HG02840 (cell line): Measurements from ENCODE around the gene TRIM63.

Experiments
- ATAC-seq: cut with Tn5 transposase; IDR thresholded peaks from one replicate; pipeline ENCODE4 v1.9.1; 2021; ENCODE audit warnings: mild to moderate bottlenecking, moderate library complexity, moderate number of reproducible peaks; ENCODE audit not compliant: unreplicated experiment, low FRiP score

The TRIM63 gene

DNA sequence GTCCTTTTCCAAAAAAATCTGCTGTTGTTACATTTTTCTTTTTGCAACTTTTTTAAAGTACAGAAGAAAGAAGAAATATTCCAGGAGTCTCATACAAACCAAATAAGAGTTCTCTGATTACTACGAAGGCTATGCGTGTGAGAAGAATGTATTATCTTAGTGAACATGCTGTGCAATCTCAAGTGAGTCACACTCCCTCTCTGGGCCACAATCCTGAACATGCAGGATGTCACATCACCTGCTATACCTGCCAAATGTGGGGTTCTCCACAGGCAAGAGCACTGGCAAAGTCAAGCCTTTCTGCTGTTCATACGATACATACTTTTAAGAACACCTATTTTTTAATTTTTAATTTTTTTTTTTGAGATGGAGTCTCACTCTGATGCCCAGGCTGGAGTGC lies 21.7 kb upstream of the TRIM63 start:
- no peak for ATAC-seq

GRCh38 chr1:26084844-26085243 lies 17.4 kb upstream of the TRIM63 start:
- ATAC-seq = no peak

GRCh38 chr1:26084091-26084561 lies 16.7 kb upstream of the TRIM63 start:
- no peak for ATAC-seq

- no peak for ATAC-seq
Observed at GRCh38 chr1:26083208-26083607, 15.8 kb upstream of the TRIM63 start.

GRCh38 chr1:26082020-26082350 lies 14.6 kb upstream of the TRIM63 start:
- no peak for ATAC-seq

DNA sequence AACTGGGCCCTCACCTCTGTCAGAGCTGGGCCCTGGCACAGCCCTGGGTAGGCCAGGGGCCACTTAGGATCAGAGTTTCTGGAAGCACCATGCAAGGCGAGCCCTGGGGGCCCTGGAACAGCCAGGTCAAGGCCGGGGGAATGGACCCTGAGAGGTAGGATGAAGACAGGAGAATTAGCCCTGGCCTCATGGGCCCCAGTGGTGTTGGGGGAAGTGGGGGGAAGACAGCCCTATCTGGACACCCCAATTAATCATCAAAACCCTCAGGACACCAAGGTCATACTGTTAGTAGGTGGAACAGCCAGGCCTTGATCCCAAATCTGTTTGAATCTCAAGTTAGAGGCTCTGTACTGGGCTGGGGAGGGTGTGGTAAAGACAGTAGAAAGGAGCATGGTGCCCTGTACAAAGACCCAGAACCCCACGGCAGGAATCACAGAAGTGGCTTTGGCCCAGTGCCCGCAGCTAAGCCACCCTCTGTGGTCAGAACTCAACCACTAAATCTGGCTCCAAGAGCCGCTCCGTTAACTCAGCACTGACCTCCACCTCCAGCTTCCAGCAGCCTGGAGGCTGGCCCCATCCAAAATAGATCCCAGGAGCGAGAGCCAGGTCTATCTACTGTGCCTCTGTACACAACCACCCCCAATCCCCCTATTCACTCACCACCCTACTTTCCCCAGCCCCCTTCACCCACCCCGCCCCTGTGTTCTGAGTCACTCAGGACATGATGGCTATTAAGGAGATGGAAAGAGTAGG lies 14.0 kb upstream of the TRIM63 start:
- ATAC-seq = no peak

DNA sequence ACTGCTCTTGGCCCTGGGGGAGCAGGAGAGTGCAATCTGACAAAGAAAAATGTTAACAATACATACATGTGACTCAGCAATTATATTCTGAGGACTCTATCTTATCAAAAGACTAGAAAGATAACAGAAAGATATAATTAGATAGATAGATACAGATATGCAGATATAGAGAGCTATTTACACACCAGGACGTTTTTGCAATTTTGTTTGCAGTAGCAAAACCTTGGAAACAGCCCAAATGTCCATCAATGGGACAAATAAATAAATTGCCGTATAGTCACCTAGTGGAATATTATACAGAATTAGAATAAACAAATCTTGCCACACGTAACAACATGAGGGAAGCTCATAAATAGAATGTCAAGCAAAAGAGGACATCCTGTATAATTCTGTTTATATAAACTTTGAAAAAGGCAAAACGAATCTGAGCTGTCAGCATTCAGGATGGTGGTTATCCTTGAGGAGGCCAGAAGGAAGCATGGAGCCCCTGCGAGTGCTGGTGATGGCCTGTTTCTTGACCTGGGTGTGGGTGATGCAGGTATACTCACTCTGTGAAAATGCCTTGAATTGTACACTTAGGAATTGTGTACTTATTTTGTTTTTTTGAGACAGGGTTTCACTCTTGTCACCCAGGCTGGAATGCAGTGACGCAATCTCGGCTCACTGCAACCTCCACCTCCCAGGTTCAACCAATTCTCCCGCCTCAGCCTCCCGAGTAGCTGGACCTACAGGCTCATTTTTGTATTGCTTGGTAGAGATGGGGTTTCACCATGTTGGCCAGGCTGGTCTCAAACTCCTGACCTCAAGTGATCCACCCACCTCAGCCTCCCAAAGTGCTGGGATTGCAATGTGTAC lies 12.8 kb upstream of the TRIM63 start:
- no peak for ATAC-seq

DNA sequence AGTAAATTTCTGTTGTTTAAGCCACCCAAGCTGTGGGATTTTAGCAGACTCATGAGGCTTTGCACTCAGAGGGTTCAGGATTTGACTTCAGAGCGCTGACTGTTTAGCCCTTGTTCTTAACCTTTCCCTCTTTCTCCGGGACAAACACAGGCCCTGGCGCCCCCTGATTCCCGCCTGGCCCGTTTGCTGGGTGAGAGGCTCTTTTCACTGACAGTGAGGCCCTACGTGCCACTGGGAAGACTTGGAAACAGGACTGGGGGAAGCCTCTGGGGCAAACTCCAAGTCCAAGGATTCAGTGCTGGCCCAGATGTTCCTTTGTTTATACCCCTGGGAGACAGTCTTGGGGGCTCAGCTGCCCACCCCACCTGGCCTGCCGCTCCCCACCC lies 11.7 kb upstream of the TRIM63 start:
- no peak for ATAC-seq

DNA sequence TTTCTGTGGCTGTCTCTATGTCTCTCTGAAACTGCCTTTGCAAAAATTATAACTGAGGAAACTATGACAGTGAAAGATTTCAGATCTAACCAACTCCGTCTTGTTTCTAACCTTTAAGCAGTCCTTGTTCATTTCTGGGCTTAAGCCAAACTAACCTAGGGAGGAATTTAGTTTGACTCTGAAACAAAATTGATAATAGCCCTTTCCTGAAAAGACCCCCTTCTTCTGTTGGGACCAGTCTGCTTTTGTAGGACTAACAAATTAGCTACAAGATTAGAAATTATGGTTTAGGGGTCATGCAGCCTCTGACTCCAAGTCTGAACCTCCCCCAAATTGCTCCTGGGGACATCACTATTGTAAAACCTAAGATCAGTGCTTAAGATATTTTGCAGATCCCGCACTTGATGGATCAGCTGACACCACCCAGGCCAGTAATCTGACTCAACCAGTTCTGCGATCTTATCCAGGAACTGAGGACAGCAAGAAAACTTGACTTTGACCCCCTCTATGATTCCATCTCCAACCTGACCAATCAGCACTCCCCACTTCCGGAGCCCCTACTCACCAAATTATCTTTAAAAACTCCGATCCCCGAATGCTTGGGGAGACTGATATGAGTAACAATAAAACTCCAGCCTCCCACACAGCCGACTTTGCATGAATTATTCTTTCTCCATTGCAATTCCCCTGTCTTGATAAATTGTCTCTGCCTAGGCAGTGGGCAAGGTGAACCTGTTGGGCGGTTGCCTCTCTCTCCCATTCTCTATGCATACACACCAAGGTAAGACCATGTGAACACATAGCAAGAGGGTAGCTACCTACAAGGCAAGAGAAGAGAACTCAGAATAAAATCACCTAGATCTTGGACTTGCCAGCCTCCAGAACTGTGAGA lies 11.1 kb upstream of the TRIM63 start:
- no peak for ATAC-seq

GRCh38 chr1:26077524-26077923 lies 10.1 kb upstream of the TRIM63 start:
- no peak for ATAC-seq

DNA sequence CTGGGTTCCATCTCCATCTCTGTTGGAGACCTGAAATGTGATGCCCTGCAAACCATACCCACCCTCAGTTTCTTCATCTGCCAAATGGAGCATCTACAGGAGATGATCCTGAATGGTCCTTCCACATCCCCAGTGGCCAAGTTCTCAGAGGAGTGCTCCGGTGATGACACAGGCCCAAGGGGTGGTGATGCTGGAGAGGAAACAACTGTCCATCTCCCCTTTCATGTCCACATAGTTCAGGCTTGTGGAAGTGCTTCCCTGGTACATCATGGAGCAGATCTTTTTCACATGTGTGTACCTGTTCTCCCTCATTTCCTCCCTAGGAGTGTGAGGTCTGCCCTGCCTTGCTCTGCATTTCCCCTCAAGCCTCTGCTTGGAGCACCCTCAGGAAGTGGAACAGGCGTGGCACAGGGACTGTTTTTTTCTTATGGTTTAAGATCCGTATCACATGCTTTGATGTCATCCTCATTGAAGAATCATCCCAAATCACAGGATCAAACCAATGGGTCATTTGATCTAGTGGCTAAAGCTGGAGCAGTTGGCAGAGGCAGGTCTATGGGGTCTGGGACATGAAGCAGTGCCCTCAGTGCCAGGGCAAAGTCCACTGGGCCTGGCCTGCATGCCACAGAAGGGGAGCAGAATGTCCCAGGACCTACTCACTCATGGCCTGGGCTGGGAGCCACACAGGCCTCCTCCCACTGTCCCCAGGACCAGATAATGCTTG lies 8.2 kb upstream of the TRIM63 start:
- no peak for ATAC-seq

DNA sequence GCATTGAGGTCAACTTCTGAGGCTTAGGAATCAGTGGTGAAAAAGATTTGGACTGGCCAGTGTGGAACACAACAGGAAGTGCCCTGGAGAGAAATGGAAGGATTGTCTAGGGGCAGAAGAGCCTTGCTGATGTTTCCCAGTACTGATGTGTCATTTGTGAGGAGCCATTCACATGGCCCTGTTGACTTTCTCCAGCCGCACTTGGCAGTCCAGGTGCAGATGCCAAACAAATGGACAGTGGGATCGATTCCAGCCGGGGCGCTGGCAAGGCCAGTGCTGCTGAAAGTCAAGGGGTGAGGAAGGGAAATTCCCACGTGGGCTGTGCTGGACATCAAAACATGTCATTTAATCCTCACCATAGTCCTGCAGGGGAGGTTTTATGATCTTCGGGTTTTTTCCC lies 4.9 kb upstream of the TRIM63 start:
- ATAC-seq = no peak

DNA sequence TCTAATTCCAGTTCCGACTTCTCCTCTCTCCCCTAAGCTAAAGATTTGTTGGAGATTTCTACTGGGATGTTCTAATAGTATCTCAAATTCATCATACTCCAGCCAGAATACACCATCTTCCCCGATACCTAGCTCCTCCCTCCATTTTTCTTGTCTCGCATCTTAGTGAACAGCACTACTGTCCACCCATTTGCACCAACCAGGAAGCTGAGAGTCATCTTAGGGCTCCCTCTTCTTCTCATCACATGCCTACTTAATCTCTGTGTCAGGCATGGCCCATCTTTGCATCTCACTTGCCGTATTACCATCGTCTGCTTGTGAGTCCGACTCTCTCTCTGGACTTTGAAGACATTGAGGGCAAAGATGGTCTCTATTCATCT lies 3.5 kb upstream of the TRIM63 start:
- ATAC-seq = no peak

- ATAC-seq = no peak
Observed at GRCh38 chr1:26070296-26070962, 3.0 kb upstream of the TRIM63 start.

GRCh38 chr1:26069941-26070295 lies 2.5 kb upstream of the TRIM63 start:
- no peak for ATAC-seq

DNA sequence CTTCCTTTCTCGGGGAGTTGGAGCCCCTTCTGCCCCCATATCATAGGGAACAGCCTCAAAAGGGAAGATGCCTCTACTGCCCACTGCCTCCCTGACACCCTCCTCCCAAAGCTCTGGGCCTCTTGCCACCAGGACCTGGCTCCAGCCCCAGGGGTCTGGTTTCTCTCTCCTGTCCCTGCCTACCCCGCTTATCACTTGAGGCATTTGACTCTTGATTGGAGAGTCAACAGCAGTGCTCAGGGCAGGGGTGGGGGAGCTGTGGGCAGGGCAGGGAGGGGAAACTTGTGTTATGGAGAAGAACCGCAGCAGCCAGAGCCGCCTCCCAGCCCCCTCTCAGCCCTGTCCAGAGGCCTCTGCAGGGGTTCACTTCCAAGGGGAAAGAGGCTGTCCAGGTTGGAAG lies 573 bp downstream of the TRIM63 start:
- no peak for ATAC-seq

DNA sequence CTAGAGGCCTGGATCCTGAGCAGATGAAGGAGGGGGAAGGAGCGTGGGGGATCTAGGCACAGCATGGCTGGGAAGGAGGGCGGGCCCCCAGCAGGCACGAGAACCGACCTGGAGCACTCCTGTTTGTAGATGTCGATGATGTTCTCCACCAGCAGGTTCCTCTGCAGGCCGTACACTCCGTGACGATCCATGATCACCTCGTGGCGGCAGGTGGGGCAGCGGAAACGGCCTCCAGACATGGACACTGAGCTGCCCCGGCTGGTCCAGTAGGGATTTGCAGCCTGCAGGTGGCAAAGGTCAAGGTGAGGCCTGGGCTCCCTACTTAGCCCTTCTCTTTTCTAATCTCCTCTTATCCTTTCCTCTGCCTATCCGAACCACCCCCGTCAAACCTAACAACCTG lies 1.3 kb downstream of the TRIM63 start:
- no peak for ATAC-seq

DNA sequence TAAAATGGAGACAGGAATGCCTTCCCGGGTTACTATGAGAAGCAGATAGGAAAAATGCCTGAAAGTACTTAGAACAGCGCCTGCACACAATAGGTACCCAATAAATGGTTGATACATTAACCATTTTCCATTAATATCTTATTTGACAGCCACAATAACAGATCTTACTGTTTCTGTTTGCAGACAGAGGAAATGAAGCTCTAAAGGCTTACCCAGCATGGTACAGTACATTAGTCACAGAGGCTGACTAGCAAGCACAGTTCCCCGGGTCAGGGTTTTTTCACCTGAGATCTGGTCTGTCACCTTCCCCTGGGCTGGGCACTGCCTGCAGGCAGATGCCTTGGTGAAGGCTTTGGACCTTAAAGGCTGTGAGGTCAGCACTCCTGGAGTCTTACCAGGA lies 2.9 kb downstream of the TRIM63 start:
- ATAC-seq = no peak

DNA sequence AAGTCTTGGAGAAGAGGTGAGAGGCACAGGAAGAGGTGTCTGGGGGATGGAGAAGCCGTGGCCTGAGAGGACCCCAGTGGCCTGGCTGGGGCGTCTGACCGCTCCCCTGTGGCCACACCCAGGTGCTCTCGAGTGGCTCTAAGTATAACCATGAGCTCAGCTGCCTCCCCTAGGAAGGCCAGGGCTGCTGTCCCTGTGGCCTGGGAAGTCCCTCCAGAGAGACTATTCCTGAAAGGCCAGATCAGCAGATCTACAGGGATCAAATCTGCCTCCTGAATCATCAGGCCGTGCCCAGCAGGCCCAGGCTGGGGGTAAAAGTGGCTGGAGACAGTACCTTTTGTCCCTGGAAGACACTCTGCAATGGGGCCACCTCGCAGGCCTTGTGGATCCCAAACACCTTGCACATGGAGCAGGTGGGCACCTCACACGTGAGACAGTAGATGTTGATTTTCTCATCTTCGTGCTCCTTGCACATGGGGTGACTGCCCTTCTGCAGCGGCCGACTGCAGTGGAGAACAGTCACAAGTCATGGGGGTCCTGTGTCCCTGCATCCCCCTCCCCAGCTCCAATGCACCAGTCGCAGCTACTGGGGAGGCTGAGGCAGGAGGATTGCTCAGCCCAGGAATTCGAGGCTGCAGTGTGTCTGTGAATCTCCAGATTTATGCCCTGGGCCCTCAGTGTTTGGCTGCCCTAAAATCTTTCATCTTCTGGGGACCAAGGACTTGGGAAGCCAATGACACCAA lies 6.4 kb downstream of the TRIM63 start:
- no peak for ATAC-seq
